OCI-LY7 (cell line): ENCODE data around the gene COL5A1. TPM values are rescaled to one million over a fixed set of nuclear protein-coding genes. Genes with fewer than 3 reads are reported as not detected.

Experiments
- BruUV-seq: library from RNA; stranded (reverse); fragments of 400-500 nt; replicated peaks from 2 replicates; lab custom pipeline; 2021; lab: Mats Ljungman, UMichigan
- CTCF ChIA-PET: fragments of 300-600 bp; sonication (Branson Sonifier 250); formaldehyde crosslinking; loops from one replicate; lab custom pipeline; 2022; ENCODE audit warnings: antibody characterized with exemption; ENCODE audit not compliant: unreplicated experiment; lab: Charles Lee
- POLR2A ChIA-PET: fragments of 300-600 bp; sonication (Branson Sonifier 250); formaldehyde crosslinking; loops from one replicate; lab custom pipeline; 2022; ENCODE audit warnings: antibody characterized with exemption; lab: Charles Lee
- DNase-seq: peaks from one replicate; pipeline ENCODE4 v3.0.0-alpha.2; 2015; ENCODE audit warnings: low spot score
- H2AFZ ChIP-seq: fragments of 200-600 bp; sonication (generic), shearing (Covaris generic); 2 replicates; pipeline ENCODE4 v1.6.1; 2014; ENCODE audit warnings: mild to moderate bottlenecking, antibody characterized with exemption, low read length, moderate library complexity
- H3K27ac ChIP-seq: fragments of 200-600 bp; sonication (generic); 2 replicates; pipeline ENCODE4 v1.5.1; 2014; ENCODE audit warnings: mixed run types, low read depth, mild to moderate bottlenecking, moderate library complexity, low read length, inconsistent platforms; ENCODE audit not compliant: poor library complexity, severe bottlenecking
- H3K36me3 ChIP-seq: fragments of 200-600 bp; sonication (generic); 2 replicates; pipeline ENCODE4 v1.6.1; 2014; ENCODE audit warnings: mild to moderate bottlenecking, antibody characterized with exemption, low read length, moderate library complexity, mixed read lengths; ENCODE audit not compliant: insufficient read depth
- H3K4me1 ChIP-seq: fragments of 200-600 bp; sonication (generic); 2 replicates; pipeline ENCODE4 v1.5.1; 2014; ENCODE audit warnings: mild to moderate bottlenecking, low read length; ENCODE audit not compliant: insufficient read depth, poor library complexity, severe bottlenecking
- H3K4me2 ChIP-seq: fragments of 200-600 bp; sonication (generic); 2 replicates; pipeline ENCODE4 v1.6.1; 2014; ENCODE audit warnings: mild to moderate bottlenecking, low read length
- H3K4me3 ChIP-seq: fragments of 200-600 bp; sonication (generic); 2 replicates; pipeline ENCODE4 v1.5.1; 2014; ENCODE audit warnings: mild to moderate bottlenecking, low read depth, low read length; ENCODE audit not compliant: poor library complexity, severe bottlenecking
- H3K79me2 ChIP-seq: fragments of 200-600 bp; sonication (generic); 2 replicates; pipeline ENCODE4 v1.6.1; 2016; ENCODE audit warnings: low read depth, mild to moderate bottlenecking, low read length, moderate library complexity, mixed read lengths; ENCODE audit not compliant: insufficient read depth
- H3K9me2 ChIP-seq: fragments of 200-600 bp; sonication (generic); 2 replicates; pipeline ENCODE4 v1.6.1; 2016; ENCODE audit warnings: mild to moderate bottlenecking, low read length, mixed read lengths; ENCODE audit not compliant: insufficient read depth
- H3K9me3 ChIP-seq: fragments of 200-600 bp; sonication (generic); 2 replicates; pipeline ENCODE4 v1.6.1; 2014; ENCODE audit warnings: mild to moderate bottlenecking, mixed run types, low read length, mixed read lengths
- H4K20me1 ChIP-seq: fragments of 200-600 bp; sonication (generic); 2 replicates; pipeline ENCODE4 v1.6.1; 2014; ENCODE audit warnings: mild to moderate bottlenecking, antibody characterized with exemption, low read length, moderate library complexity, mixed read lengths; ENCODE audit not compliant: insufficient read depth
- EZH2phosphoT487 ChIP-seq: fragments of 200-600 bp; sonication (generic); IDR thresholded peaks from 2 replicates; pipeline ENCODE4 v1.6.1; 2018; ENCODE audit warnings: low read depth, borderline replicate concordance, mild to moderate bottlenecking, mixed run types, antibody characterized with exemption, low read length, moderate library complexity, mixed read lengths
- intact Hi-C: fragments of 100-400 bp; cut with micrococcal nuclease; formaldehyde crosslinking; loops from one replicate; pipeline ENCODE4 v1.10.0; 2022; ENCODE audit not compliant: unreplicated experiment
- total RNA-seq, 2 experiments: library from RNA; depleted of rRNA in 1 of 2; stranded (reverse); fragments of >200 nt in 1 of 2; shearing (Covaris generic) in 1 of 2; gene quantifications; 2 replicates each; pipeline ENCODE4 v1.2.3, GENCODE V29; 2014 to 2022
- TF ChIP-seq, protein P1 (sequence below): fragments of 200-600 bp; sonication (generic); conservative IDR thresholded peaks from 2 replicates; pipeline ENCODE4 v1.5.1; 2014; ENCODE audit warnings: mild to moderate bottlenecking, antibody characterized with exemption, low read length, moderate library complexity, mixed read lengths

COL5A1 gene
- total RNA-seq, 2 experiments from 2014 or later, result 12.2 to 28.6 TPM

DNA sequence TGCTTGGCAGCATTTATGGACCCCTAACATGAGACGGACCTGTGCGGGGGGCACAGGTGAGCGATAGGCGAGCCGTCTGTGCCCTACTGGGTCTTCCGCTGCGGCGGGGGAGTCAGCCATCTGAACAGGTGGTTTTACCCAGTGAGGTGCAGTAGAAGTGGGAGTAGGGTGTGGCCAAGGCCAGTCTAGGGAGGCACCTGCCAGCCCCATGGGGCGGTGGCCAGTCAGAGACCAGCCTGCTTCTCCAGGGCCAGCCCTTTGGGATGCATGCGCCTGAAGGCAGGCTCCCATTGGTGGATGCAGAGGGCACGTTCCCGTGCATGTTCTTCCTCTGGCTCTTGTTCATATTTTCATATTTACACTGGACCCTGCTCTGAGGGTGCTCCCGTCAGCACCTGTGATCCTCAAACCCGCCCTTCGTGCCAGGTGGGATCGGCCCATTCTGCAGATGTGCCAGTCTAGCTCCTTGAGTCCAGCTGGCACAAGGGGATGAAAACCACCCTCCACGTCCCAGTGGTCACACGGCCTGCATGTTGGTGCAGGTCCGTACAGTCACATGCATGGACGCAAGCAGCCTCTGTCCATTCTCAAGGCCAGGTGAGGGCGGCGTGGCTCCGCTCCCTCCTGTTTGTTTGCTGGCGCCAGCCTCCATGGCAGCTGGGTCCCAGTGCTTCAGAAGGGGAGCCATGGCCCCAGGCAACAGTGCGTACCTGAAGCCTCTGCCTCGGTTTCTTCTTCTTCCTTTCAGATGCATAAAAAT lies 9.0 kb downstream of the COL5A1 start:
- Histone ChIP-seq H4K20me1 (no peaks in the 10 kb centered on the region), H3K4me2 (no peak overlapping the region), H3K9me3 (no peaks in the 10 kb centered on the region), H3K79me2 (no peaks in the 10 kb centered on the region), H3K9me2 (no peaks in the 10 kb centered on the region), H3K4me3 (no peak overlapping the region), H3K27ac (no peak overlapping the region), H2AFZ (no peak overlapping the region), H3K36me3 (no peaks in the 10 kb centered on the region), H3K4me1 (no peaks in the 10 kb centered on the region)
- POLR2A ChIA-PET, result no interaction called here
- intact Hi-C loops, result no loop called here
- CTCF ChIA-PET, result no interaction called here
- no TSS peak for BruUV-seq
- TF ChIP-seq EZH2phosphoT487, result no peak
- TF ChIP-seq, protein P1, sequence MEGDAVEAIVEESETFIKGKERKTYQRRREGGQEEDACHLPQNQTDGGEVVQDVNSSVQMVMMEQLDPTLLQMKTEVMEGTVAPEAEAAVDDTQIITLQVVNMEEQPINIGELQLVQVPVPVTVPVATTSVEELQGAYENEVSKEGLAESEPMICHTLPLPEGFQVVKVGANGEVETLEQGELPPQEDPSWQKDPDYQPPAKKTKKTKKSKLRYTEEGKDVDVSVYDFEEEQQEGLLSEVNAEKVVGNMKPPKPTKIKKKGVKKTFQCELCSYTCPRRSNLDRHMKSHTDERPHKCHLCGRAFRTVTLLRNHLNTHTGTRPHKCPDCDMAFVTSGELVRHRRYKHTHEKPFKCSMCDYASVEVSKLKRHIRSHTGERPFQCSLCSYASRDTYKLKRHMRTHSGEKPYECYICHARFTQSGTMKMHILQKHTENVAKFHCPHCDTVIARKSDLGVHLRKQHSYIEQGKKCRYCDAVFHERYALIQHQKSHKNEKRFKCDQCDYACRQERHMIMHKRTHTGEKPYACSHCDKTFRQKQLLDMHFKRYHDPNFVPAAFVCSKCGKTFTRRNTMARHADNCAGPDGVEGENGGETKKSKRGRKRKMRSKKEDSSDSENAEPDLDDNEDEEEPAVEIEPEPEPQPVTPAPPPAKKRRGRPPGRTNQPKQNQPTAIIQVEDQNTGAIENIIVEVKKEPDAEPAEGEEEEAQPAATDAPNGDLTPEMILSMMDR, result no peak
- DNase-seq, result no peak

DNA sequence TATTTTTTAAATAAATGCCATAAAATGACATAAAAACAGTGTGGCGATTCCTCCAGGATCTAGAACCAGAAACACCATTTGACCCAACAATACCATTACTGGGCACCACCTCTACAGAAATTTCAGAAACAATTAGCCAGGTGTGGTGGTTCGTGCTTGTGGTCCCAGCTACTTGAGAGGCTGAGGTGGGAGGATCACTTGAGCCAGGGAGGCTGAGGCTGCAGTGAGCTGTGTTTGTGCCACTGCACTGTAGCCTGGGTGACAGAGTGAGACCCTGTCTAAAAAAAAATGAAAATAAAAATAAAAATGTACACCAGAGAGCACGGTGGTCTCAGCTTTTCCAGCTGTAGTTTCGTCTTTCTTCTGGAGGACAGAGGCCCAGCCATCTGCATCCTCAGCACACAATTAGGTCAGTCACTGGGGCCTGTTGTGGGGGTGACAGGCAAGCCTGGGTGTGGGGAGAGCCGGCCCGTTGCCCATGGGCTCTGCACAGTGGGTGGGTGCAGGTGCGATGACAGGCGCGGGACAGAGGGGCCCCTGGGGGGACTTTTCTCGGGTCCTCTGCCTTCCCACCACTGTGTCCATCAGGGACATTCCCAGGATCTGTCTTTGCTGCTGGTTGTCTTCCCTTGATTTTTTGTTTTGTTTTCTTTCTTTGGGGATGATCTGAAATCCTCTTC lies 9.8 kb downstream of the COL5A1 start:
- Histone ChIP-seq H3K9me3 (no peaks in the 10 kb centered on the region), H4K20me1 (no peaks in the 10 kb centered on the region), H3K4me2 (no peak overlapping the region), H3K36me3 (no peaks in the 10 kb centered on the region), H2AFZ (no peak overlapping the region), H3K27ac (no peak overlapping the region), H3K9me2 (no peaks in the 10 kb centered on the region), H3K79me2 (no peaks in the 10 kb centered on the region), H3K4me3 (no peak overlapping the region), H3K4me1 (no peaks in the 10 kb centered on the region)
- no TSS peak for BruUV-seq
- no peak for DNase-seq
- ChIA-PET POLR2A (no interaction called here), CTCF (no interaction called here)
- intact Hi-C loops, result no loop called here
- TF ChIP-seq, protein P1, result no peak
- TF ChIP-seq EZH2phosphoT487, result no peak
